IPS DF 6.9 (cell line): ENCODE results near the gene VWA8.
"Not testable (repeated sequence)": the region's sequence is repeated elsewhere in the genome, so short reads cannot be mapped to it uniquely, and the experiment has no call there.

Source experiments
- DNase-seq: peaks from one replicate; pipeline ENCODE4 v3.0.0-alpha.2; 2013; ENCODE audit warnings: low read depth, low spot score
- H3K27ac ChIP-seq: one replicate; pipeline ENCODE4 v1.5.1; 2013; ENCODE audit warnings: low read length, control low read depth
- H3K27me3 ChIP-seq: 2 replicates; pipeline ENCODE4 v1.6.1; 2013; ENCODE audit warnings: mild to moderate bottlenecking, low read length; ENCODE audit not compliant: control insufficient read depth, insufficient read depth
- H3K36me3 ChIP-seq: 2 replicates; pipeline ENCODE4 v1.6.1; 2013; ENCODE audit warnings: low read length; ENCODE audit not compliant: control insufficient read depth, insufficient read depth
- H3K4me1 ChIP-seq: 2 replicates; pipeline ENCODE4 v1.6.1; 2013; ENCODE audit warnings: low read length; ENCODE audit not compliant: control insufficient read depth, insufficient read depth
- H3K4me3 ChIP-seq: 2 replicates; pipeline ENCODE4 v1.5.1; 2013; ENCODE audit warnings: mild to moderate bottlenecking, low read length
- H3K9me3 ChIP-seq: 2 replicates; pipeline ENCODE4 v1.6.1; 2013; ENCODE audit warnings: low read length, inconsistent platforms; ENCODE audit not compliant: control insufficient read depth, insufficient read depth
- WGBS: extraction: QIAGEN DNeasy Blood & Tissue Kit; methylation state at CpG from one replicate; pipeline ENCODE4 v1.1.7; 2013; ENCODE audit warnings: mixed read lengths, missing lambda C conversion rate; ENCODE audit not compliant: insufficient read length, insufficient coverage; 5-methylcytosine and 5-hydroxymethylcytosine counted together

The VWA8 gene

DNA sequence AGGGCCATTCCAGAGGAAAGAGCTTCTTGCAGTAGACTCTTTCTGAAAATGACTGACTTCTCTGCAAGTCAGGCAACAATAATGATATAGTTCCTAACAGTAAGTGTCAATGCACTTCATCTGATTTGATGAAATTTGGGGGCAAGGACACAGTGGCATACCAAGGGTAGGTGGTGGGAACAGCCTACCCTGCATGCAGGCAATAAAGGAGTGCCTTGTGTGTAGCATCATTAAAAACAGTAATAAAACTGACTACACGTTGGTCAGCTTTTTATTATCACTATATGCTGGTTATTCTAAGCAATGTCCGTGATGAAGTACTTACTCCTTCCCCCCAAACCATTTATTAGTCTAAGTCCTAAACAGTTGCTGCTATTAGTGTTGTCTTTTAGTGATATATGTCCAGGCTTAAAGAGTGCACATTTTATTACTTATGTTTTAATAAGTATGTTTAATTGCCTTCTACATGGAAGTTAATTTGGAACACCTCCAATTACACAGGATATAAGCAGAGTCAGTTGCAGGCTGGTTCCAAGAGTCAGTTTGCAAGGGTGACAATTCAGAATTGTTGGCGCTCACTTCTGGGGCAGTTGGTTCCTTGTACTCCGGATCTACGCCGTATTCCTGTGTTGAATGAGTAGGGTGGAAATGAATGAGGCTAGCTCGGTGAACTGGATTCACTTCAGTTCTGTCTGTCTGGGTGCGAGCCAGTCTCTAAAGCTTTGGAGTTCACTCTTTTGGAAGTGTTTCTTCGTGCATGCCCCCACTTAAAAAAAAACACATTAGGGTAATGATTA is 419.6 kb downstream of the VWA8 start:
- DNase-seq, result no peak
- H3K4me1 ChIP-seq, result 0 out of 2 replicates have a peak, but pooled peaks cover 1% of the 10 kb centered on the region
- WGBS, result no CpG with 5 or more reads among the region's 9 CpGs
- H3K27me3 ChIP-seq, result no peaks in the 10 kb centered on the region
- no peaks in the 10 kb centered on the region for H3K36me3 ChIP-seq
- H3K4me3 ChIP-seq, result no peak overlapping the region
- H3K9me3 ChIP-seq, result no peaks in the 10 kb centered on the region
- H3K27ac ChIP-seq, result no peak overlapping the region

DNA sequence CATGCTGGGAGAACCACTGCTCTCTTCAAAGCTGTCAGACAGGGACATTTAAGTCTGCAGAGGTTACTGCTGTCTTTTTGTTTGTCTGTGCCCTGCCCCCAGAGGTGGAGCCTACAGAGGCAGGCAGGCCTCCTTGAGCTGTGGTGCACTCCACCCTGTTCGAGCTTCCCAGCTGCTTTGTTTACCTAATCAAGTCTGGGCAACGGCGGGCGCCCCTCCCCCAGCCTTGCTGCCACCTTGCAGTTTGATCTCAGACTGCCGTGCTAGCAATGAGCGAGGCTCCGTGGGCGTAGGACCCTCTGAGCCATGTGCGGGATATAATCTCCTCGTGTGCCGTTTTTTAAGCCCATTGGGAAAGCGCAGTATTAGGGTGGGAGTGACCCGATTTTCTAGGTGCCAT is 420.7 kb downstream of the VWA8 start:
- H3K27me3 ChIP-seq, DNase-seq, H3K9me3 ChIP-seq, H3K36me3 ChIP-seq, H3K27ac ChIP-seq, H3K4me1 ChIP-seq, H3K4me3 ChIP-seq: not testable (repeated sequence)
- no CpG with 5 or more reads among the region's 13 CpGs for WGBS

DNA sequence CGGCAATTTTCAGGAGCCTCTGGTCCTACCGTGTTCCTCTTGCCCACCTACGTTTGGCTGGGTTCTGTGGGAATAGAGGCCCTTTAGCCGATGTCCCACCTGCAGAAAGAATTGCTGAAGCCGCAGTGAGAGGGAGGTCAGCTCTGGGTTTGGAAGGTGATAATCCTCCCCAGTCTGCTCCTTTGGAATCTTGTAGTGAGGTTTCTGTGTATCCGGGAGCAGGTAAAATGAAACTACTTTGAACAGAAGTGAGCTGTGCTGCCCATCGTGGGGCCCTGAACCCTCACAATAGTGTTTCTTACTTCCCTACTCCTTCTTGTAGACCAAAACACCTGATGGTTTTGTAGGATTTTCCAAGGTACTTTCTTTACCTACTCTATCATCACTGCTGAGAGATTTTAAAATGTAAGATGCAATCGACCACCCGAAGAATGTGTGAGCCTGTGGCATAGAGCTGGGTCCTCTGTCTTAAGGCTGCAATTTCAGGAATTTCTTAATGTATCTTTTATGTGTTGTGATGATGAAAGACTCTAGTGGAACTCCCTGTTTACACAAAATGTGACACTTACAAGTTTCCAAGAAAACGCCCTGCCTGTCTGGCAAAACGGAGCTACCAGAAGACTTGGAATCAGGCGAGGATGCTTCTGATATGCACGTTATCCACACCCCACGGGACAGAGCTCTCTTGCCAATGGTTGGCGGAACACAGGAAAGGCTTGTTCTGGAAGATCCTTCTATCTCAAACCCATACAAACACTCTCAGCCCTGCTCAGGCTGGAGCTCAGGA is 427.4 kb downstream of the VWA8 start:
- no peaks in the 10 kb centered on the region for H3K27me3 ChIP-seq
- WGBS, result no CpG with 5 or more reads among the region's 15 CpGs
- no peak overlapping the region for H3K27ac ChIP-seq
- H3K4me1 ChIP-seq, result no peaks in the 10 kb centered on the region
- H3K4me3 ChIP-seq, result no peak overlapping the region
- no peaks in the 10 kb centered on the region for H3K36me3 ChIP-seq
- H3K9me3 ChIP-seq, result no peaks in the 10 kb centered on the region
- no peak for DNase-seq

DNA sequence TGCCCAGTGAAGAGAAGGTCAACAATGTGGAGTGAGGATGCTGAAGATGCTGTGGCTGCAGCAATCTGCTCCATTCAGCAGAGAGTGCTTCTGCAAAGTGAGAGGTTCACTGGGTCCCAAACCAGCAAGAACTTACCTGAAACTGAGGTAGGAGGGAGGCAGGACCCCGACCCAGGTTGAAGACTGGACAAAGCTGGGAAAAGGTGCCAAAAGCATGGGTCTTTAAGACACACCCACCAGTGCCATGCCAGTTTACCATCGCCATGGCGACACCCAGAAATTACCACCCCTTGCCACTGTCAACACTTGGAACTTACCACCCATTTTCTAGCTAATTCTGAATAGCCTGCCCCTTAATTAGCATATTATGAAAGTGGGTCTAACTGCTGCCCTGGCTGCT is 432.9 kb downstream of the VWA8 start:
- no peak for DNase-seq
- no CpG with 5 or more reads among the region's 3 CpGs for WGBS

DNA sequence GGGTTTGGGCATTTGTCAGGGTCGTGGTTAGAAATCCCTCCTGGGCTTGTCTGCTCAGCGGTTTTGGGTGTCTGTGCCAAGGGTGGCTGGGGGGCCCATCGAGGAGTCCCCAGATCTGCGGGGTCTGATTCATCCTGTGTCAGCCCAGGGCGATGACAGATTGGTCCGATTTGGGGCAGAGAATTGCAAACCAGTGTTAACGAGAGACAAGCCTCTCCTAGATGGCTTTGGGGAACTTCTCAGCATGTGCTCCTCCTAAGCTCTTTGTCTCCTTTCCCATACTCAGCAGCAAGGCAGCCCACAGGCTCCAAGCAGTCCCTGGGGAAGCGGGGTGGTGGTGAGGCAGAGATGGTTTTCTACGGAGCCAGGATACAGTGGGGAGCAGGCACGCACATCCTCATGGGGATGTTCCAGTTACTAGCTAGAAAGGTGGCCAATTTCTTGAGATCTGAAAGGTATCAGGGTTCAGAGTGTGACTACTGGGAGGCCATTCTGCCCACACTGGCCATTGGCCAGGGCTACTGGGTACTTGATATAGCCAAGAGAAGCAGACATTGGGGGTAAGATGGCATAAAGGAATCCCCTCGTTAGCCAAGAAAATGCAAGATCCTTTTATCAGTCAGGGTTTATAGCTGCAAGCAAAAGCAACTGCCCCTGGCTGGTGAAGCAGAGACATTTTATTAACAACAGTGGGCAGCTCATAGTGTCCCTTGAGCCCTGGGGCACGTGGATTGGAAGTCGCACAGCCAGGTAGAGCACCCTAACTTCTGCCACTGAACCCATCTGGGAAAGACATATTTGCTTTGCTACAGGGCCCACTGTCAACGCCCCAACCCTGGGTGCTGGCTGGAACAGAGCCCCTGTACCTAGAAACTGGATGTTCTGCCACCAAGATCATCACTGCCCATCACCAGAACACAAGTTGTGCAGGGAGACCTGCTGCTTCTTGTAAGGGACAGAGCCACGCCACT is 440.0 kb downstream of the VWA8 start:
- Histone ChIP-seq H3K27ac (no peak overlapping the region), H3K4me1 (no peaks in the 10 kb centered on the region), H3K4me3 (no peak overlapping the region), H3K36me3 (no peaks in the 10 kb centered on the region), H3K9me3 (no peaks in the 10 kb centered on the region), H3K27me3 (no peaks in the 10 kb centered on the region)
- no CpG with 5 or more reads among the region's 15 CpGs for WGBS
- no peak for DNase-seq

More for the DNA sequence above, 432.9 kb downstream of the VWA8 start:
- Histone ChIP-seq H3K4me3 (no peak overlapping the region), H3K36me3 (no peaks in the 10 kb centered on the region), H3K27me3 (no peaks in the 10 kb centered on the region), H3K9me3 (no peaks in the 10 kb centered on the region), H3K4me1 (no peaks in the 10 kb centered on the region), H3K27ac (no peak overlapping the region)

DNA sequence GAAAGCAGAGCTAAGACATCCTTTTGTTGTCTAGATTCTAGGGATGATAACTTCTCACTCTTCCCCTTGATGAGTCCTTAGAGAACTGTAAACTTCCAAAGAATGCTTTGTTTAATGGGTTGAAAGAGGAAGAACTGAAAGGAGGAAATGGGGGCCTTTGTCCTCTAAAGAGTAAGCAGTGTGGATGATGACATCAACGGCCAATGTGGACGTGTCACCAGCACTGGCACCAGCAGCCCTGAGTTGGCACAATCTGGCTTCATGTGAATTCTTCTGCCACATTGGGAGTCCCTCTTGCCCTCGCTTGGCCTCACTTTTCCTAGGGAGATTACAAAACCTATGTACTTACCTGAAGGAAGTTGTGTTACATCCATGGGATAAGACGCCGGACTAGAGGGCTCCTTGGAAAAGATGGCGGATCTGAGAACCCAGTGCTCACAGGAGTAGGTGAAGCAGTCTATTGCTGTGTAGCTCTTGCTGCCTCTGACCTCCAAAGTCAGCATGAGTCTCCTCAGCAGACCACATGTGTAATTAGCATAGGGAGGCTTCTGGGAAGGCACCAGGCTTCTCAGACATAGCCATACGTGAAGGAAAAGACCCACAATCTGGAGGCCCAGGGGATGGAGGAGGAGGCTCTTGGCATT is 440.8 kb downstream of the VWA8 start:
- Histone ChIP-seq H3K4me3 (no peak overlapping the region), H3K27me3 (no peaks in the 10 kb centered on the region), H3K36me3 (no peaks in the 10 kb centered on the region), H3K27ac (no peak overlapping the region), H3K9me3 (no peaks in the 10 kb centered on the region), H3K4me1 (no peaks in the 10 kb centered on the region)
- WGBS, result no CpG with 5 or more reads among the region's 7 CpGs
- DNase-seq, result no peak
